Endothelial cell (in vitro differentiated cells): ENCODE measurements around the gene PCDHGA9. TPM values are rescaled to one million over a fixed set of nuclear protein-coding genes. Genes with fewer than 3 reads are reported as not detected.
A peak's percentile ranks its signal among the peaks of the same experiment; 100 is the strongest.

Experiments used
- DNase-seq: peaks from one replicate; pipeline ENCODE4 v3.0.0; 2021; ENCODE audit warnings: low spot score
- H3K27ac Mint-ChIP-seq: one replicate; pipeline ENCODE4 v1.8.0; 2021; ENCODE audit warnings: mixed read lengths, inconsistent platforms; ENCODE audit not compliant: unreplicated experiment
- H3K27me3 Mint-ChIP-seq: one replicate; pipeline ENCODE4 v1.8.0; 2021; ENCODE audit warnings: mild to moderate bottlenecking, moderate library complexity, mixed read lengths, inconsistent platforms; ENCODE audit not compliant: unreplicated experiment
- H3K36me3 Mint-ChIP-seq: one replicate; pipeline ENCODE4 v1.8.0; 2021; ENCODE audit warnings: mild to moderate bottlenecking, low read depth, mixed read lengths, inconsistent platforms; ENCODE audit not compliant: unreplicated experiment
- H3K4me1 Mint-ChIP-seq: one replicate; pipeline ENCODE4 v1.8.0; 2021; ENCODE audit warnings: mild to moderate bottlenecking, mixed read lengths, inconsistent platforms; ENCODE audit not compliant: unreplicated experiment
- H3K4me3 Mint-ChIP-seq: one replicate; pipeline ENCODE4 v1.8.0; 2021; ENCODE audit warnings: mild to moderate bottlenecking, mixed read lengths, inconsistent platforms; ENCODE audit not compliant: unreplicated experiment
- H3K9me3 Mint-ChIP-seq: one replicate; pipeline ENCODE4 v1.8.0; 2021; ENCODE audit warnings: mixed read lengths, inconsistent platforms; ENCODE audit not compliant: unreplicated experiment
- total RNA-seq: library from RNA; stranded (reverse); fragmentation: NEBNext Ultra II Directional; extraction: Animal tissue kit (Norgen Biotek cat#: 25700); gene quantifications from one replicate; pipeline ENCODE4 v1.2.1, GENCODE V29; 2021; ENCODE audit not compliant: unreplicated experiment
- TF ChIP-seq, protein P1 (sequence below): fragments of 200-600 bp; sonication (generic); IDR thresholded peaks from one replicate; pipeline ENCODE4 v1.5.0; 2021; ENCODE audit warnings: antibody characterized with exemption; ENCODE audit not compliant: unreplicated experiment

The PCDHGA9 gene
- total RNA-seq, 1 donor from 2014 or later: 3.1 TPM

DNA sequence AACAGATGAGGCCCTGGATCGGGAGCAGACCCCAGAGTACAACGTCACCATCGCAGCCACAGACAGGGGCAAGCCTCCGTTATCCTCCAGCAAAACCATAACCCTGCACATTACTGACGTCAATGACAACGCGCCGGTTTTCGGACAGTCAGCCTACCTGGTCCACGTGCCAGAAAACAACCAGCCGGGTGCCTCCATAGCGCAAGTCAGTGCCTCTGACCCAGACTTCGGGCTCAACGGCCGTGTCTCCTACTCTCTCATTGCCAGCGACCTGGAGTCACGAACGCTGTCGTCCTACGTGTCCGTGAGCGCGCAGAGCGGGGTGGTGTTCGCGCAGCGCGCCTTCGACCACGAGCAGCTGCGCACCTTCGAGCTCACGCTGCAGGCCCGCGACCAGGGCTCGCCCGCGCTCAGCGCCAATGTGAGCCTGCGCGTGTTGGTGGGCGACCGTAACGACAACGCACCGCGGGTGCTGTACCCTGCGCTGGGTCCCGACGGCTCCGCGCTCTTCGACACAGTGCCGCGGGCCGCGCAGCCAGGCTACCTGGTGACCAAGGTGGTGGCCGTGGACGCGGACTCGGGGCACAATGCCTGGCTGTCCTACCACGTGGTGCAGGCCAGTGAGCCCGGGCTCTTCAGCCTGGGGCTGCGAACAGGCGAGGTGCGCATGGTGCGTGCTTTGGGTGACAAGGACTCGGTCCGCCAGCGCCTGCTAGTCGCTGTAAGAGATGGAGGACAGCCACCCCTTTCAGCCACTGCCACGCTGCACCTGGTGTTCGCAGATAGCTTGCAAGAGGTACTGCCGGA lies 16.7 kb downstream of the PCDHGA9 start:
- no peak overlapping the region for H3K27ac Mint-ChIP-seq
- DNase-seq: no peak
- peaks cover 79% of the 10 kb centered on the region for H3K36me3 Mint-ChIP-seq

DNA sequence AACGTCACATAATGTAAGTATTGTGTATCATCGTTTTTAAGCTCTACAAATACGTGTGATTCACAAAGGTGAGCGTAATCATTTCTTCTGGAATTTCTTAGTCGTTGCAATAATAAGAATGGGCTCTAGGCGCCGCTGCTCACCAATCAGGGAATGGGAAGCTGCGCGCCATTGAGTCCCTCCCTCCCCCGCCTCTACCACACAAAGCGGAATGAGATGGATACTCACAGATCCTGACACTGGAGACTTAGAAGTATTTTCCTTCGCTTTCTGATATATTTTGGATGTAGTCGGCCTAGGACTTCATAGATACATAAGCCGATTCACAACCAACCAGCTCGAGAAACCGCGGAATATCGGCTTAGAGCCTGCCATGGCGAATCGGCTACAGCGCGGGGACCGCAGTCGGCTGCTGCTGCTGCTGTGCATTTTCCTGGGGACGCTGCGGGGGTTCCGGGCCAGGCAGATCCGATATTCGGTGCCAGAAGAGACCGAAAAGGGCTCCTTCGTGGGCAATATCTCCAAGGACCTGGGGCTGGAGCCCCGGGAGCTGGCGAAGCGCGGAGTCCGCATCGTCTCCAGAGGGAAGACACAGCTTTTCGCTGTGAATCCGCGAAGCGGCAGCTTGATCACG lies 18.4 kb downstream of the PCDHGA9 start, which contains the start of gene PCDHGA11:
TSS of gene PCDHGA11 (plus strand) at position 197 of the 634 bp plus-strand sequence. CDS start at position 374, 177 bp downstream.
- TF ChIP-seq, protein P1, sequence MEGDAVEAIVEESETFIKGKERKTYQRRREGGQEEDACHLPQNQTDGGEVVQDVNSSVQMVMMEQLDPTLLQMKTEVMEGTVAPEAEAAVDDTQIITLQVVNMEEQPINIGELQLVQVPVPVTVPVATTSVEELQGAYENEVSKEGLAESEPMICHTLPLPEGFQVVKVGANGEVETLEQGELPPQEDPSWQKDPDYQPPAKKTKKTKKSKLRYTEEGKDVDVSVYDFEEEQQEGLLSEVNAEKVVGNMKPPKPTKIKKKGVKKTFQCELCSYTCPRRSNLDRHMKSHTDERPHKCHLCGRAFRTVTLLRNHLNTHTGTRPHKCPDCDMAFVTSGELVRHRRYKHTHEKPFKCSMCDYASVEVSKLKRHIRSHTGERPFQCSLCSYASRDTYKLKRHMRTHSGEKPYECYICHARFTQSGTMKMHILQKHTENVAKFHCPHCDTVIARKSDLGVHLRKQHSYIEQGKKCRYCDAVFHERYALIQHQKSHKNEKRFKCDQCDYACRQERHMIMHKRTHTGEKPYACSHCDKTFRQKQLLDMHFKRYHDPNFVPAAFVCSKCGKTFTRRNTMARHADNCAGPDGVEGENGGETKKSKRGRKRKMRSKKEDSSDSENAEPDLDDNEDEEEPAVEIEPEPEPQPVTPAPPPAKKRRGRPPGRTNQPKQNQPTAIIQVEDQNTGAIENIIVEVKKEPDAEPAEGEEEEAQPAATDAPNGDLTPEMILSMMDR: peak; percentile 65
- DNase-seq: peak; percentile 37
- H3K27ac Mint-ChIP-seq: no peak within 1 kb of the TSS
- peaks cover 25% of the 10 kb centered on the region for H3K27me3 Mint-ChIP-seq
- peaks cover 21% of the 10 kb centered on the region for H3K4me1 Mint-ChIP-seq
- H3K36me3 Mint-ChIP-seq: peaks cover 70% of the 10 kb centered on the region
- peaks cover 36% of the 10 kb centered on the region for H3K9me3 Mint-ChIP-seq
- H3K4me3 Mint-ChIP-seq: peak within 1 kb of the TSS; percentile 89

More for the DNA sequence above, 16.7 kb downstream of the PCDHGA9 start:
- Mint-ChIP-seq H3K4me1 (peaks cover 30% of the 10 kb centered on the region), H3K9me3 (peaks cover 44% of the 10 kb centered on the region), H3K27me3 (peaks cover 27% of the 10 kb centered on the region), H3K4me3 (peak overlapping the region; percentile 97)
- TF ChIP-seq, protein P1: no peak

DNA sequence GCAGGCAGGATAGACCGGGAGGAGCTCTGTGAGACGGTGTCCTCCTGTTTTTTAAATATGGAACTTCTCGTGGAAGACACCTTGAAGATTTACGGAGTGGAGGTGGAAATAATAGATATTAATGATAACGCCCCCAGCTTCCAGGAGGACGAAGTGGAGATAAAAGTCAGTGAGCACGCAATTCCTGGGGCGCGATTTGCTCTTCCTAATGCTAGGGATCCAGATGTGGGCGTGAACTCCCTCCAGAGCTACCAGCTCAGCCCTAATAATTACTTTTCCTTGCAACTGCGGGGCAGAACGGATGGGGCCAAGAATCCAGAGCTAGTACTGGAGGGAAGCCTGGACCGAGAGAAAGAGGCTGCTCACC lies 18.9 kb downstream of the PCDHGA9 start:
- Mint-ChIP-seq H3K4me3 (peak overlapping the region; percentile 82), H3K4me1 (peaks cover 21% of the 10 kb centered on the region), H3K27ac (no peak overlapping the region), H3K36me3 (peaks cover 75% of the 10 kb centered on the region), H3K27me3 (peaks cover 25% of the 10 kb centered on the region), H3K9me3 (peaks cover 40% of the 10 kb centered on the region)
- DNase-seq: no peak
- TF ChIP-seq, protein P1: no peak

DNA sequence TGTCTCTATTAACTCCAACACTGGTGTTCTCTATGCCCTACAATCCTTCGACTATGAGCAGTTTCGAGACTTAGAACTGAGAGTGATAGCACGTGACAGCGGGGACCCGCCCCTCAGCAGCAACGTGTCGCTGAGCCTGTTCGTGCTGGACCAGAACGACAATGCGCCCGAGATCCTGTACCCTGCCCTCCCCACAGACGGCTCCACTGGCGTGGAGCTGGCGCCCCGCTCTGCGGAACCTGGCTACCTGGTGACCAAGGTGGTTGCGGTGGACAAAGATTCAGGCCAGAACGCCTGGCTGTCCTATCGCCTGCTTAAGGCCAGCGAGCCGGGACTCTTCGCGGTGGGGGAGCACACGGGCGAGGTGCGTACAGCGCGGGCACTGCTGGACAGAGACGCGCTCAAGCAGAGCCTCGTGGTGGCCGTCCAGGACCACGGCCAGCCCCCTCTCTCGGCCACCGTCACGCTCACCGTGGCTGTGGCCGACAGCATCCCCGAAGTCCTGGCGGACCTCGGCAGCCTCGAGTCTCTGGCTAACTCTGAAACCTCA lies 20.2 kb downstream of the PCDHGA9 start:
- Mint-ChIP-seq H3K4me3 (peak overlapping the region; percentile 42), H3K4me1 (peaks cover 17% of the 10 kb centered on the region), H3K27me3 (peaks cover 24% of the 10 kb centered on the region), H3K36me3 (peaks cover 83% of the 10 kb centered on the region), H3K27ac (no peak overlapping the region), H3K9me3 (peaks cover 45% of the 10 kb centered on the region)
- TF ChIP-seq, protein P1: no peak
- DNase-seq: no peak
